AG04450 (cell line): ENCODE data around the gene TTYH3. TPM values are rescaled to one million over a fixed set of nuclear protein-coding genes. Genes with fewer than 3 reads are reported as not detected.

Source experiments
- CTCF ChIA-PET: fragments of 300-600, 350-600 bp; formaldehyde crosslinking; extraction: SDS; loops from one replicate; lab custom pipeline; 2022; ENCODE audit warnings: antibody characterized with exemption, inconsistent platforms; lab: Charles Lee
- POLR2A ChIA-PET: fragments of 350-600 bp; formaldehyde crosslinking; extraction: SDS; loops from one replicate; lab custom pipeline; 2021; ENCODE audit warnings: antibody characterized with exemption, inconsistent platforms; lab: Yijun Ruan, JAX
- DNase-seq: peaks from one replicate; pipeline ENCODE4 v3.0.0-alpha.2; 2011; ENCODE audit warnings: low read depth, low spot score
- H3K27ac ChIP-seq: one replicate; pipeline ENCODE4 v1.5.1; 2012; ENCODE audit warnings: low read depth, low read length, control low read depth
- H3K27me3 ChIP-seq: one replicate; pipeline ENCODE4 v1.6.0; 2012; ENCODE audit warnings: low read length; ENCODE audit not compliant: control insufficient read depth, insufficient read depth
- H3K4me3 ChIP-seq: 2 replicates; pipeline ENCODE4 v1.5.1; 2011; ENCODE audit warnings: mild to moderate bottlenecking, low read depth, low read length, control low read depth
- H3K9me3 ChIP-seq: 2 replicates; pipeline ENCODE4 v1.5.1; 2012; ENCODE audit warnings: low read length; ENCODE audit not compliant: control insufficient read depth, insufficient read depth
- CTCF ChIP-seq: IDR thresholded peaks from 2 replicates; pipeline ENCODE4 v1.5.1; 2011; ENCODE audit warnings: low read depth, low read length, control low read depth, inconsistent platforms
- polyA plus RNA-seq: library from polyadenylated mRNA; depleted of rRNA; stranded (reverse); fragments of >200 nt; gene quantifications from 2 replicates; pipeline ENCODE4 v1.2.3, GENCODE V29; 2011; rRNA removed

TTYH3 gene
- polyA plus RNA-seq, 1 experiment, result 30.8 TPM

DNA sequence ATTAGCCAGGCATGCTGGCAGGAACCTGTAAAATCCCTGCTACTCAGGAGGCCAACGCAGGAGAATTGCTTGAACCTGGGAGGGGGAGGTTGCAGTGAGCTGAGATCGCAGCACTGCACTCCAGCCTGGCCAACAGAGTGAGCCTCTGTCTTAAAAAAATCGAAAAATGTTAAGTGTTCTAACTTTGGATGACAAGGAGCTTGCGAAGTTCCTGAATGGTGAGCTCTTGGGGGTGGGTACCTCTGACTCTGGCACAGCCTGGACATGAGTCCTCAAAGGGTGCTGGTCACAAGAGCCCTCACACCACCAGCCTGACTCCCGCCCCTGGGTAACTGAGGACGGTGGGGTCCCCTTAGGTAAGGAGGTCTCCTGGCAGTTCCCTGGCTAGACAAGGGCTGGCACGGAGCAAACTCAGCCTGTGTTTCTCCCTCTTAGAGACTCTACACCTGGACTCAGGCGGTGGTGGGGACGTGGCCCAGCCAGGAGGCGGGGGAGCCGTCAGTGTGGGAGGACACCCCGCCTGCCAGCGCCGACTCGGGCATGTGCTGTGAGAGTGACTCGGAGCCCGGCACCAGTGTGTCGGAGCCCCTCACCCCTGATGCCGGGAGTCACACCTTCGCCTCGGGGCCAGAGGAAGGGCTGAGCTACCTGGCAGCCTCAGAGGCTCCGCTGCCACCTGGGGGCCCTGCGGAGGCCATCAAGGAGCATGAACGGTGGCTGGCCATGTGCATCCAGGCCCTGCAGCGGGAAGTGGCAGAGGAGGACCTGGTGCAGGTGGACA, 80.3 kb downstream of the TTYH3 start:
- no peak for DNase-seq
- no peak for TF ChIP-seq CTCF
- H3K4me3 ChIP-seq, result no peak overlapping the region
- peaks cover 20% of the 10 kb centered on the region for H3K9me3 ChIP-seq
- no peak overlapping the region for H3K27ac ChIP-seq
- POLR2A ChIA-PET, result no interaction called here
- H3K27me3 ChIP-seq, result no peaks in the 10 kb centered on the region
- CTCF ChIA-PET, result no interaction called here

DNA sequence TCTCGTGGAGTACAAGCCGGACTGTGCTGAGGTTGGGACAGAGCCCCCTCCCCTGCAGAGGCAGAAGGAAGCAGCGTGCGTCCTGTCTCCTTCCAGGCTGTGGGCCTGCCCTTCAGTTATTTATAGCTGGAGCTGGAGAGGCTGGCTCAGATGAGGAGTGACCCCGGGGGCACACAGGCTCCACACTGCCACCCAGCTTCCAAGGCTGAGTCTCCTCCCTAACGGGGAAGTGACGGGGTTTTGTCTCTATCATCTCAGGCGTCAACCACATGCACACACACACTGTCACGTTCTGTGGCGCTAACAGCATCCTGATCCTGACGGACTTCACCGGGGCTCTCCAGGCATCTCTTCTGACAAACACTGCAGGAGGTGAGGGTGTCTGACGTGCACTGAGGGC, 81.6 kb downstream of the TTYH3 start:
- Histone ChIP-seq H3K27ac (no peak overlapping the region), H3K4me3 (no peak overlapping the region), H3K9me3 (peaks cover 28% of the 10 kb centered on the region), H3K27me3 (no peaks in the 10 kb centered on the region)
- DNase-seq, result no peak
- TF ChIP-seq CTCF, result no peak
- ChIA-PET CTCF (interaction anchor here (1.1 to 1.2 kb wide), 2 partner anchors 151 to 263 kb away, joined by 3 read pairs; no protein-coding TSS in a partner anchor), POLR2A (interaction anchor here (0.6 to 1.0 kb wide), 2 partner anchors 45 to 50 kb away, joined by 3 to 4 read pairs; no protein-coding TSS in a partner anchor)

DNA sequence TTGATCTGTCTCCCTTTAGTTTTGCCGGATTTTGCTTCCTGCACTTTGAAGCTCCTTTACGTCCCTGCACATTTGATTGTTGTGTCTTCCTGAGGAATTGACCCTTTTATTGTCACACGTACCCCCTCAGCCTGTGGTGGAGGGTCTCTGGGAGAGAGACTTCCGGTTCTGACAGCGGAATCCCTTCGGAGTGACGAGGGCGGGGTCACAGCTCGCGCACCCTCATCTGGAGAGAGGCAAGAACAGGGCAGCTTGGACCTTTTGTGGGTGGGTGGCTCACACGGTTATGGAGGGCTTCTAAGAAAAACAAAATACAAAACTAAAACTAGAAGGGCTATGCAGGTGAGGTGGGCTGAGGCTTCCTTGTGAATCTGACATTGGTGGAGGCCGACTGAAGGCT, 82.2 kb downstream of the TTYH3 start:
- Histone ChIP-seq H3K9me3 (peaks cover 31% of the 10 kb centered on the region), H3K27ac (no peak overlapping the region), H3K4me3 (no peak overlapping the region), H3K27me3 (no peaks in the 10 kb centered on the region)
- ChIA-PET CTCF (interaction anchor here (1.1 to 1.2 kb wide), 2 partner anchors 150 to 264 kb away, joined by 3 read pairs; no protein-coding TSS in a partner anchor), POLR2A (interaction anchor here (1.0 kb wide), 1 partner anchor 44 kb away, joined by 4 read pairs; no protein-coding TSS in a partner anchor)
- DNase-seq, result no peak
- TF ChIP-seq CTCF, result no peak

Other genes with a start within 250 kb of the TTYH3 start
- 8.7 and 13.4 TPM in 2 replicates for gene CHST12, start 228.4 kb upstream of the TTYH3 start, polyA plus RNA-seq
- gene GRIFIN, start 155.6 kb upstream of the TTYH3 start, polyA plus RNA-seq, result not detected in 2 replicates
- 1.6 and 2.4 TPM in 2 replicates for gene LFNG, start 112.2 kb upstream of the TTYH3 start, polyA plus RNA-seq
- 6.2 and 9.8 TPM in 2 replicates for gene BRAT1, start 76.5 kb upstream of the TTYH3 start, polyA plus RNA-seq
- gene IQCE, start 73.0 kb upstream of the TTYH3 start, polyA plus RNA-seq, result 6.8 and 8.9 TPM in 2 replicates
- gene AMZ1, start 56.2 kb downstream of the TTYH3 start, polyA plus RNA-seq, result 0.43 and 0.67 TPM in 2 replicates
- 97.4 and 110 TPM in 2 replicates for gene GNA12, start 212.3 kb downstream of the TTYH3 start, polyA plus RNA-seq